K562 (cell line): ENCODE results near the gene CDH16. TPM values are rescaled to one million over a fixed set of nuclear protein-coding genes. Genes with fewer than 3 reads are reported as not detected.

Experiments used
- BCOR ChIP-seq: fragments of 450-650 bp; IDR thresholded peaks from 2 replicates; pipeline ENCODE4 v1.6.1; 2016
- CBFB ChIP-seq: sonication (generic); formaldehyde crosslinking; IDR thresholded peaks from 2 replicates; pipeline ENCODE4 v1.4.0; 2020; ENCODE audit warnings: mild to moderate bottlenecking, missing genetic modification reagents
- CBX1 ChIP-seq: sonication (generic); IDR thresholded peaks from 2 replicates; pipeline ENCODE4 v1.6.1; 2016; ENCODE audit warnings: antibody characterized with exemption, low read depth, mild to moderate bottlenecking
- CXXC5 ChIP-seq: fragments of 250-450 bp; sonication (Bioruptor Pico); IDR thresholded peaks from 2 replicates; pipeline ENCODE4 v1.8.0; 2022; ENCODE audit warnings: inconsistent platforms, mild to moderate bottlenecking, moderate library complexity
- DPF2 ChIP-seq: fragments of 450-650 bp; IDR thresholded peaks from 2 replicates; pipeline ENCODE4 v1.6.1; 2016
- GABPA ChIP-seq: fragments of 200-800 bp; sonication (Bioruptor generic); conservative IDR thresholded peaks from 2 replicates; pipeline ENCODE4 v1.6.1; 2016; ENCODE audit warnings: low read depth, missing genetic modification characterization, missing compliant biosample characterization
- GATA2 ChIP-seq: sonication (generic); formaldehyde crosslinking; IDR thresholded peaks from 2 replicates; pipeline ENCODE4 v1.4.0; 2020; ENCODE audit warnings: mild to moderate bottlenecking, missing genetic modification reagents
- HMG20B ChIP-seq: fragments of 250-450 bp; sonication (Bioruptor Pico); IDR thresholded peaks from 2 replicates; pipeline ENCODE4 v1.5.0; 2021; ENCODE audit warnings: mild to moderate bottlenecking
- HOXB6 ChIP-seq: fragments of 250-450 bp; sonication (Bioruptor Pico); IDR thresholded peaks from 2 replicates; pipeline ENCODE4 v1.5.1; 2022; ENCODE audit warnings: mild to moderate bottlenecking, borderline replicate concordance
- KAT8 ChIP-seq: fragments of 450-650 bp; IDR thresholded peaks from 2 replicates; pipeline ENCODE4 v1.6.1; 2016; ENCODE audit warnings: low read depth, mild to moderate bottlenecking
- KLF16 ChIP-seq: IDR thresholded peaks from 2 replicates; pipeline ENCODE4 v1.6.1; 2016; ENCODE audit warnings: antibody characterized with exemption
- MAX ChIP-seq: sonication (generic); formaldehyde crosslinking; IDR thresholded peaks from 2 replicates; pipeline ENCODE4 v1.9.0; 2022; ENCODE audit warnings: mild to moderate bottlenecking, missing genetic modification reagents
- MBD1 ChIP-seq: fragments of 250-450 bp; sonication (Bioruptor Pico); IDR thresholded peaks from 2 replicates; pipeline ENCODE4 v1.8.0; 2022; ENCODE audit warnings: inconsistent platforms
- MEF2D ChIP-seq: conservative IDR thresholded peaks from 2 replicates; pipeline ENCODE4 v1.6.1; 2016; ENCODE audit warnings: low read depth, missing genetic modification characterization, missing compliant biosample characterization
- NFIX ChIP-seq: fragments of 250-450 bp; sonication (Bioruptor Pico); IDR thresholded peaks from 2 replicates; pipeline ENCODE4 v1.4.0; 2020; ENCODE audit warnings: low read depth, mild to moderate bottlenecking, moderate library complexity
- SP2 ChIP-seq: IDR thresholded peaks from 2 replicates; pipeline ENCODE4 v1.6.1; 2011; ENCODE audit warnings: mild to moderate bottlenecking, low read depth, low read length, moderate library complexity; ENCODE audit not compliant: poor library complexity, severe bottlenecking; ENCODE audit errors: extremely low read depth
- USF1 ChIP-seq: sonication (generic); formaldehyde crosslinking; IDR thresholded peaks from 2 replicates; pipeline ENCODE4 v1.9.0; 2022; ENCODE audit warnings: mild to moderate bottlenecking, missing genetic modification reagents
- ZNF121 ChIP-seq: sonication (generic); formaldehyde crosslinking; conservative IDR thresholded peaks from 2 replicates; pipeline ENCODE4 v1.8.0; 2022; ENCODE audit warnings: missing genetic modification reagents
- ZNF239 ChIP-seq: fragments of 250-450 bp; sonication (Bioruptor Pico); IDR thresholded peaks from 2 replicates; pipeline ENCODE4 v1.4.0; 2020; ENCODE audit warnings: mild to moderate bottlenecking
- ZNF41 ChIP-seq: fragments of 250-450 bp; sonication (Bioruptor Pico); conservative IDR thresholded peaks from 2 replicates; pipeline ENCODE4 v1.4.0; 2020; ENCODE audit warnings: mild to moderate bottlenecking
- polyA plus RNA-seq, 8 experiments: library from polyadenylated mRNA; depleted of rRNA in 4 of 8; stranded (reverse) in 5 of 8; unstranded in 3 of 8; fragments of >200 nt; fragmentation: Nextera tagmentation in 2 of 8; fragmentation: Illumina TruSeq in 1 of 8; extraction: Ambion mirVana in 2 of 8; extraction: Trizol in 1 of 8; gene quantifications; 2 replicates each; pipeline versions ENCODE4 v1.2.1 to v1.2.3, GENCODE V29; 2011 to 2014; ENCODE audit warnings: inconsistent platforms in 1 of 8, missing spikeins in 1 of 8
- total RNA-seq, 7 experiments: library from RNA; depleted of rRNA in 6 of 7; stranded (reverse); fragments of >200 nt in 6 of 7; fragmentation: Illumina TruSeq in 2 of 7; extraction: Trizol in 2 of 7; gene quantifications; 2 replicates each; pipeline versions ENCODE4 v1.2.1 to v1.2.3, GENCODE V29; 2011 to 2021; ENCODE audit warnings: low replicate concordance in 1 of 7
- TF ChIP-seq, protein P1 (sequence below), 2 experiments: fragments of 150-350 bp in 1 of 2; IDR thresholded peaks; 2 replicates each; pipeline ENCODE4 v1.6.1; 2012 to 2016; ENCODE audit warnings: low read depth in 2 of 2, low read length in 2 of 2, mild to moderate bottlenecking in 1 of 2, moderate library complexity in 1 of 2
- TF ChIP-seq, protein P2 (sequence below): fragments of 450-650 bp; IDR thresholded peaks from 2 replicates; pipeline ENCODE4 v1.6.1; 2016; ENCODE audit warnings: antibody characterized with exemption

Gene CDH16
- total and polyA plus RNA-seq, 9 of the 15 experiments (the other 6 are each of a cell fraction or from before 2014, with no cell fraction given), result not detected

DNA sequence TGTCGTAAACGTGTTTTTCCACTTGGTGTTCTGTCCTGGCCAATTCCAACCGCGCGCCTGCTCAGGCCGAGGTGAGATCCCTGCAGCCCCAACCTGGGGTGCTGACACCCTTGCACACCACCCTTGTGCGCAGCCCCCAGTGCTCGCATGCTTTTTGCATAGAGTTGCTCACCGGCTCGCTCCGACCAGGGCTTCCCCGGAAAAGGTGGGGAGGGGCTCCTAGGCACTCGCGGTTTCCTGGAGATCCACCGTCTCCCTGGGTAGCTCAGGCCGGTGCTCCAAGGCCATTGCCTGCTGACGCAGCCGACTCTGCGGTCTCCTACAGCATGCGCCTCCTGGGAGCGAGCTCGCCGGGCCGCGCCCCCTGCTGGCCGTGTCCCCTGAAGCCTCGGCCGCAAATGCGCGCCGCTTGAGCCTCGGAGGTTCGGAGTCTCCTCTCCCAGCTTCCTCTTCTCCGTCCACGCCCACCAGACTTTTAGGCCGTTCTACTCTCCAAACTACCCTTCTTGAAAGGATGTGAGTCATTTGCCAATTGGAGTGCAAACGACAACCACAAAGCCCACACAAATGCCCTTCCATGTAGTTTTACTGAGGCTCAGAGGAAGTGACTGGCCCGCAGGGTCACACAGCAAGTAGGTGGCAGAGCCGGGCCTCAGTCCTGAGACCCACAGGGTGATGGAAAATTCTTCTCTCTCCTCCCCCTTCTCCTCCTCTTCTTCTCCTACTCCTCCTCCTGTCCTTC is 45.6 kb downstream of the CDH16 start (continued):
- TF ChIP-seq MBD1 (CRISPR knock-in tag), result no peak
- no peak for TF ChIP-seq ZNF41 (CRISPR knock-in tag)
- no peak for TF ChIP-seq NFIX (CRISPR knock-in tag)
- TF ChIP-seq GATA2 (CRISPR knock-in tag), result no peak
- TF ChIP-seq CBX1, result peak; percentile 86; the same call in 1 of the 2 replicates
- TF ChIP-seq BCOR, result peak; percentile 88; the same call in 1 of the 2 replicates
- TF ChIP-seq, protein P1, sequence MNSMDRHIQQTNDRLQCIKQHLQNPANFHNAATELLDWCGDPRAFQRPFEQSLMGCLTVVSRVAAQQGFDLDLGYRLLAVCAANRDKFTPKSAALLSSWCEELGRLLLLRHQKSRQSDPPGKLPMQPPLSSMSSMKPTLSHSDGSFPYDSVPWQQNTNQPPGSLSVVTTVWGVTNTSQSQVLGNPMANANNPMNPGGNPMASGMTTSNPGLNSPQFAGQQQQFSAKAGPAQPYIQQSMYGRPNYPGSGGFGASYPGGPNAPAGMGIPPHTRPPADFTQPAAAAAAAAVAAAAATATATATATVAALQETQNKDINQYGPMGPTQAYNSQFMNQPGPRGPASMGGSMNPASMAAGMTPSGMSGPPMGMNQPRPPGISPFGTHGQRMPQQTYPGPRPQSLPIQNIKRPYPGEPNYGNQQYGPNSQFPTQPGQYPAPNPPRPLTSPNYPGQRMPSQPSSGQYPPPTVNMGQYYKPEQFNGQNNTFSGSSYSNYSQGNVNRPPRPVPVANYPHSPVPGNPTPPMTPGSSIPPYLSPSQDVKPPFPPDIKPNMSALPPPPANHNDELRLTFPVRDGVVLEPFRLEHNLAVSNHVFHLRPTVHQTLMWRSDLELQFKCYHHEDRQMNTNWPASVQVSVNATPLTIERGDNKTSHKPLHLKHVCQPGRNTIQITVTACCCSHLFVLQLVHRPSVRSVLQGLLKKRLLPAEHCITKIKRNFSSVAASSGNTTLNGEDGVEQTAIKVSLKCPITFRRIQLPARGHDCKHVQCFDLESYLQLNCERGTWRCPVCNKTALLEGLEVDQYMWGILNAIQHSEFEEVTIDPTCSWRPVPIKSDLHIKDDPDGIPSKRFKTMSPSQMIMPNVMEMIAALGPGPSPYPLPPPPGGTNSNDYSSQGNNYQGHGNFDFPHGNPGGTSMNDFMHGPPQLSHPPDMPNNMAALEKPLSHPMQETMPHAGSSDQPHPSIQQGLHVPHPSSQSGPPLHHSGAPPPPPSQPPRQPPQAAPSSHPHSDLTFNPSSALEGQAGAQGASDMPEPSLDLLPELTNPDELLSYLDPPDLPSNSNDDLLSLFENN (IDR thresholded peaks at IDR 0.05; ENCODE audit: low read depth in 2 of 2, low read length in 2 of 2), result no peak
- peak; percentile 91 for TF ChIP-seq CBFB
- TF ChIP-seq SP2, result no peak
- peak; percentile 57 for TF ChIP-seq GABPA (tag)
- no peak for TF ChIP-seq HMG20B (CRISPR knock-in tag)
- TF ChIP-seq ZNF121, result no peak
- no peak for TF ChIP-seq KLF16
- TF ChIP-seq KAT8, result no peak
- TF ChIP-seq, protein P2, sequence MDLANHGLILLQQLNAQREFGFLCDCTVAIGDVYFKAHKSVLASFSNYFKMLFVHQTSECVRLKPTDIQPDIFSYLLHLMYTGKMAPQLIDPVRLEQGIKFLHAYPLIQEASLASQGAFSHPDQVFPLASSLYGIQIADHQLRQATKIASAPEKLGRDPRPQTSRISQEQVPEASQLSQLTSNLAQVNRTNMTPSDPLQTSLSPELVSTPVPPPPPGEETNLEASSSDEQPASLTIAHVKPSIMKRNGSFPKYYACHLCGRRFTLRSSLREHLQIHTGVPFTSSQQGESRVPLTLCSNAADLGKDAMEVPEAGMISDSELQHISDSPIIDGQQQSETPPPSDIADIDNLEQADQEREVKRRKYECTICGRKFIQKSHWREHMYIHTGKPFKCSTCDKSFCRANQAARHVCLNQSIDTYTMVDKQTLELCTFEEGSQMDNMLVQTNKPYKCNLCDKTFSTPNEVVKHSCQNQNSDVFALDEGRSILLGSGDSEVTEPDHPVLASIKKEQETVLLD, result peak; percentile 43; the same call in 1 of the 2 replicates
- TF ChIP-seq ZNF239, result no peak
- TF ChIP-seq MEF2D (tag), result no peak
- TF ChIP-seq USF1, result no peak
- no peak for TF ChIP-seq HOXB6 (CRISPR knock-in tag)
- peak; percentile 79 for TF ChIP-seq DPF2
- TF ChIP-seq MAX, result peak; percentile 98
- TF ChIP-seq CXXC5 (CRISPR knock-in tag), result peak; percentile 90
